SH-SY5Y (cell line): Measurements from ENCODE around the gene TOGARAM1.

ENCODE experiments used
- GATA2 ChIP-seq: IDR thresholded peaks from 2 replicates; pipeline ENCODE4 v1.6.1; 2011; ENCODE audit warnings: mild to moderate bottlenecking, low read depth, low read length
- GATA3 ChIP-seq: IDR thresholded peaks from 2 replicates; pipeline ENCODE4 v1.6.1; 2011; ENCODE audit warnings: low read depth, mild to moderate bottlenecking, low read length, moderate library complexity

GRCh38 chr14:44928793-44929192 is 33.2 kb upstream of the TOGARAM1 start:
- TF ChIP-seq GATA3 (no peak), GATA2 (no peak)
